ENCODE measurements around the gene ING4. TPM values are rescaled to one million over a fixed set of nuclear protein-coding genes. Genes with fewer than 3 reads are reported as not detected.

ING4 gene
- total RNA-seq, 1 donor from 2014 or later: 110 TPM

- Mint-ChIP-seq H3K4me3 (ENCODE audit: low read depth) (no peak overlapping the region), H3K9me3 (ENCODE audit: low read depth) (no peaks in the 10 kb centered on the region)
Measured at GRCh38 chr12:6697584-6698351, 34.8 kb upstream of the ING4 start.

DNA sequence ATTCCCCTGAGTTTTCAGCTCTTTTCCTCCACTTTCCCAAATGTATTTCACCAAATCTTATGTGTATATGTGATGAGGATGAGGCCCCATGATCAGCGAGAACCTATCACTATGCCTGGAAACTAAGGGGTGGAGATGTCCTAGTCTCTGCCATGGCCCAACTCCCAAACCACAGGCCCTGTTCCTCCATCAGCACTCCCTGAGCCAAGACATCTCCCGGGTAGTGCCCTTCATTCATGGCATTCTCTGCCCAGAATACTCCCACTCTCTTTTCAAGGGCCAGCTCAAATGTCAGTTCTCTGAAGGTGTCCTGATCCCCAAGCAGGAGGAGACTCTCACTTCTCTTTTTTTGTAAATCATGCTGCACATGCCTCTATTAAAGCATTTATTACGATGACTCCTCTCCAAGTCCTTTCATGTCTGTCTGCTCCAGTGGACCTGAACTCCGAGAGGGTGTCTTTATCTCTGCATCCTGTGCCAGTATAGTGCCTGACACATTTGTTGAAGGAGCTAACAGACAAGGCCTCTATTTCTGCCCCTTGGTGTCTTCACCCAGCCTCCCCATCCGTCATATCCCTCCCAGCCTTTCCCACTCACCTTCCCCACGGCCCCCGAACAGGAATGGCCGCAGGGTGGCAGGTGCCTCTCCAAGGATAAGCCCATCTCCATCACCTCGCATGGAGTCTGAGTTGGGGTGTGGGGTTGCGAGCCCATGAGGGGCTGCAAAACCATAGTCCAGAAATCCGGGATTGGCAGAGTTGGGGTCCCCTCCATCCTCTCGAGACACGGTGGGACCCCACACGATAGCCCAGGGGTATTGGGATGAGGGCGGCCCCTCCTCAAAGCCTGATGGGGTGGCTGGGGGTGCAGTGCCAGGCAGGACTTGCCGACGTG, 34.0 kb upstream of the ING4 start:
- Mint-ChIP-seq H3K9me3 (ENCODE audit: low read depth) (no peaks in the 10 kb centered on the region), H3K4me1 (ENCODE audit: low read depth) (peaks cover 12% of the 10 kb centered on the region), H3K27me3 (peaks cover 70% of the 10 kb centered on the region), H3K27ac (no peak overlapping the region), H3K4me3 (ENCODE audit: low read depth) (no peak overlapping the region), H3K36me3 (ENCODE audit: insufficient read depth) (no peaks in the 10 kb centered on the region)
- no peak for DNase-seq (ENCODE audit: low spot score, unreplicated experiment)
- no peak for TF ChIP-seq CTCF (IDR thresholded peaks at IDR 0.05; ENCODE audit: unreplicated experiment)

More at GRCh38 chr12:6697584-6698351, 34.8 kb upstream of the ING4 start:
- Mint-ChIP-seq H3K4me1 (ENCODE audit: low read depth) (peaks cover 10% of the 10 kb centered on the region), H3K27me3 (peaks cover 76% of the 10 kb centered on the region), H3K27ac (peak overlapping the region; percentile 40), H3K36me3 (ENCODE audit: insufficient read depth) (no peaks in the 10 kb centered on the region)
- peak; percentile 64 for TF ChIP-seq CTCF (IDR thresholded peaks at IDR 0.05; ENCODE audit: unreplicated experiment)
- DNase-seq (ENCODE audit: low spot score, unreplicated experiment): no peak

DNA sequence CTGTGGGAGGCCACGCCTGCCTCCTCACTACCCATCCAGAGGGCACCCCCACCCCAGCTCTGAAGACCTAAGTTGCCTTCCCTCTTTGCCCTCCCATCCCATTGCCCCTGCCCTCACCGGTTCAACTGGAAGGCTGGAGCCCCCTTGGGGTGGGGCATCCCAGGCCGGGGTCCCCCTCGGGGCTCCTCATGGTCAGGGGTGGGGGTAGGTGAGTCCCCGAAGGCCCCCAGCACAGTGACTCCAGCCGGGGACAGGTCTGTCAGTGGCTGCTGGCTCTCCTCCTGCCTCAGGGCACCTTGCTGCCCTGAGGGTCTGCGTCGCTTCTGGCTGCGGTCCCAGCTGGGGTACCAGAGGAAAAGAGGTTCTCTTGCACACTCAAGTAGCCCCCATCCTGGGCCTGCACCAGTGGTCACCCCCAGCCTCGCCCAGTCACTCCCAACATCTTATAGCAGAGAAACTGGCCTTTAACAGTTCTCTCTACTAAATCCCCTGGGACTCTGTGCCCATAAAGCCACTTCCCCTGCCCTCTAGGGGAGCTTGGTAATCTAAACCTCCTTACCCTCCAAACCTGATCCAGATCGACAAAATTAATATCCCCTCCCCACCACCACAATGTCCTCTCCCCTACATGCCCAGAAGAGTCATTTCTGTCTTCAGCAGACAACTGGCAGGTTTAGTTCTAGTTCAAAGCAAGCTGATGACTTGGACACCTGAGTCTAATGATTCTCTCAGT, 32.6 kb upstream of the ING4 start:
- peaks cover 8% of the 10 kb centered on the region for H3K4me1 Mint-ChIP-seq (ENCODE audit: low read depth)
- no peak for DNase-seq (ENCODE audit: low spot score, unreplicated experiment)
- H3K36me3 Mint-ChIP-seq (ENCODE audit: insufficient read depth): no peaks in the 10 kb centered on the region
- TF ChIP-seq CTCF (IDR thresholded peaks at IDR 0.05; ENCODE audit: unreplicated experiment): no peak
- H3K27me3 Mint-ChIP-seq: peaks cover 57% of the 10 kb centered on the region
- H3K4me3 Mint-ChIP-seq (ENCODE audit: low read depth): no peak overlapping the region
- no peaks in the 10 kb centered on the region for H3K9me3 Mint-ChIP-seq (ENCODE audit: low read depth)
- H3K27ac Mint-ChIP-seq: peak overlapping the region; percentile 44

DNA sequence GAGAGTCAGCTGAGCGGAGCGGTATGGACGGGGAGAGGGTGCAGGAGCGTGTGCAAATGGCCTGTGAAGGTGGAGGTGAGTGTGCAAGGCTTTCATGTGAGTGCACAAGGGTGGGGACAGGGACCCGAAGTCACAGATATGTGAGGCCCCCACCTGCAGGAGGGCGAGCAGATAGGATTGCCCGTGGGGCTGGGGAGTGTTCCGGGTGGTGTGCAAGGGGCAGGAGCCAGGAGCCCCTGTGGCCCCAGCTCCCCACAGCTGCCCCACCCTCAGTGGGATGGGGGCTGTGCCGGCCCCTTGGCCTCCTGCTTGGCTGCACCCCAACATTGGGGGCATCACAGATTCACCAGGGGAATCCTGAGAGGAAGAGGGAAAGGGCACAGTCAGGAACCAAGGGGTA, 31.8 kb upstream of the ING4 start:
- no peak overlapping the region for H3K4me3 Mint-ChIP-seq (ENCODE audit: low read depth)
- no peak for TF ChIP-seq CTCF (IDR thresholded peaks at IDR 0.05; ENCODE audit: unreplicated experiment)
- H3K27me3 Mint-ChIP-seq: peaks cover 56% of the 10 kb centered on the region
- H3K36me3 Mint-ChIP-seq (ENCODE audit: insufficient read depth): no peaks in the 10 kb centered on the region
- H3K9me3 Mint-ChIP-seq (ENCODE audit: low read depth): no peaks in the 10 kb centered on the region
- H3K4me1 Mint-ChIP-seq (ENCODE audit: low read depth): peaks cover 13% of the 10 kb centered on the region
- DNase-seq (ENCODE audit: low spot score, unreplicated experiment): no peak
- H3K27ac Mint-ChIP-seq: no peak overlapping the region

DNA sequence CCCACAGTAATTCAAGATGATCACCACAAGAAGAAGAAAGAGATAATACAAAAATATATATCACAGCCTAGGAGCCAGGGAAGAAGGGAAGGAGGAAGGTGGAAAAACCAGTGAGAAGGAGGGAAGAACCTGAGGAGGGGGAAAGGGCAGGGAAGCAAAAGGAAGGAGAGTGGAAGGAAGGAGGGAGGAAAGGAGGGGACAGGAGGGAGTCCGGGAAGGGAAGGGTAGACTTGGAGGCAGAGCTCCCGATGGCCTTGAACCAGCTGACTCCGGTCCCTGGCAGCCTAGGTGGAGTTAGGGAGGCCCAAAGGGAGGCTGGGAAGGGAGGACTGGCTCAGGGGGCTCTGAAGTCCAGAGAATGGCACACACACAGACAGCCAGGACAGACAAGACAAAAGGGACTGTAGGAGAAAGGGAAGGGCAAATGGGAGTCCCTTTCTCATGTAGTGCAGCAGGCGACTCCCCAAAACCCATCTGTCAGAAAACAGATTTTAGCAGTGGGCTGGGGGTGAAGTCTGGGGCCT, 31.0 kb upstream of the ING4 start:
- TF ChIP-seq CTCF (IDR thresholded peaks at IDR 0.05; ENCODE audit: unreplicated experiment): no peak
- peaks cover 11% of the 10 kb centered on the region for H3K4me1 Mint-ChIP-seq (ENCODE audit: low read depth)
- H3K9me3 Mint-ChIP-seq (ENCODE audit: low read depth): no peaks in the 10 kb centered on the region
- H3K27me3 Mint-ChIP-seq: peaks cover 48% of the 10 kb centered on the region
- no peak overlapping the region for H3K27ac Mint-ChIP-seq
- H3K36me3 Mint-ChIP-seq (ENCODE audit: insufficient read depth): no peaks in the 10 kb centered on the region
- no peak overlapping the region for H3K4me3 Mint-ChIP-seq (ENCODE audit: low read depth)
- no peak for DNase-seq (ENCODE audit: low spot score, unreplicated experiment)

All from progenitor cell of endocrine pancreas (in vitro differentiated cells).